Naive thymus-derived CD4-positive, alpha-beta T cell (primary cell): ENCODE data around the gene KRTDAP. TPM values are rescaled to one million over a fixed set of nuclear protein-coding genes. Genes with fewer than 3 reads are reported as not detected.

Source experiments
- ATAC-seq: fragments of 150-1000 bp; cut with Tn5 transposase; 2 replicates; pipeline ENCODE4 v1.10.0; 2021; ENCODE audit warnings: mild to moderate bottlenecking, moderate library complexity
- CTCF ChIA-PET: fragments of 350-600 bp; sonication (Branson Sonifier 250); formaldehyde crosslinking; loops from one replicate; lab custom pipeline; 2021; ENCODE audit warnings: antibody characterized with exemption; lab: Charles Lee
- POLR2A ChIA-PET: fragments of 350-600 bp; sonication (Branson Sonifier 250); formaldehyde crosslinking; loops from one replicate; lab custom pipeline; 2021; ENCODE audit warnings: antibody characterized with exemption, inconsistent platforms; lab: Charles Lee
- DNase-seq, 9 donors: peaks; one replicate each; pipeline versions ENCODE4 v3.0.0 to v3.0.0-alpha.2; 2020 to 2022; ENCODE audit warnings: mixed read lengths in 1 of 9
- H3K27ac ChIP-seq: one replicate; pipeline ENCODE4 v1.7.0; 2013; ENCODE audit warnings: mild to moderate bottlenecking, low read depth, low read length, moderate library complexity
- H3K27me3 ChIP-seq, 2 donors: one replicate each; pipeline ENCODE4 v1.7.0; 2013; ENCODE audit warnings: low read length in 2 of 2, mild to moderate bottlenecking in 2 of 2, moderate library complexity in 2 of 2; ENCODE audit not compliant: control insufficient read depth in 2 of 2, insufficient read depth in 2 of 2
- H3K36me3 ChIP-seq, 3 experiments: 1 replicate in 2 of 3; 2 replicates in 1 of 3; pipeline ENCODE4 v1.7.0; 2013; ENCODE audit warnings: low read length in 3 of 3, mild to moderate bottlenecking in 3 of 3, moderate library complexity in 1 of 3; ENCODE audit not compliant: insufficient read depth in 3 of 3, control insufficient read depth in 2 of 3
- H3K4me1 ChIP-seq, 2 donors: one replicate each; pipeline ENCODE4 v1.7.0; 2013; ENCODE audit warnings: low read length in 2 of 2, mild to moderate bottlenecking in 2 of 2, moderate library complexity in 1 of 2; ENCODE audit not compliant: control insufficient read depth in 2 of 2, insufficient read depth in 2 of 2
- H3K4me3 ChIP-seq: 2 replicates; pipeline ENCODE4 v1.7.0; 2013; ENCODE audit warnings: mild to moderate bottlenecking, low read length
- H3K9me3 ChIP-seq, 3 experiments: 1 replicate in 2 of 3; 2 replicates in 1 of 3; pipeline ENCODE4 v1.7.0; 2013; ENCODE audit warnings: low read length in 3 of 3; ENCODE audit not compliant: control insufficient read depth in 2 of 3
- H3K27ac Mint-ChIP-seq, 9 donors: one replicate each; pipeline ENCODE4 v1.8.0; 2020 to 2022; ENCODE audit warnings: mixed read lengths in 9 of 9, mild to moderate bottlenecking in 8 of 9, moderate library complexity in 5 of 9, inconsistent platforms in 2 of 9
- H3K27me3 Mint-ChIP-seq, 5 donors: one replicate each; pipeline ENCODE4 v1.8.0; 2021 to 2022; ENCODE audit warnings: mixed read lengths in 5 of 5, mild to moderate bottlenecking in 1 of 5
- H3K36me3 Mint-ChIP-seq, 5 donors: one replicate each; pipeline ENCODE4 v1.8.0; 2020 to 2022; ENCODE audit warnings: mixed read lengths in 5 of 5, mild to moderate bottlenecking in 3 of 5, inconsistent platforms in 1 of 5
- H3K4me1 Mint-ChIP-seq, 7 donors: one replicate each; pipeline ENCODE4 v1.8.0; 2020 to 2022; ENCODE audit warnings: mixed read lengths in 7 of 7, mild to moderate bottlenecking in 3 of 7, inconsistent platforms in 1 of 7
- H3K4me3 Mint-ChIP-seq, 10 donors: one replicate each; pipeline ENCODE4 v1.8.0; 2020 to 2022; ENCODE audit warnings: mild to moderate bottlenecking in 10 of 10, mixed read lengths in 10 of 10, moderate library complexity in 6 of 10, inconsistent platforms in 2 of 10
- H3K9me3 Mint-ChIP-seq, 11 donors: one replicate each; pipeline ENCODE4 v1.8.0; 2020 to 2022; ENCODE audit warnings: mixed read lengths in 11 of 11, mild to moderate bottlenecking in 4 of 11, inconsistent platforms in 1 of 11, moderate library complexity in 1 of 11
- intact Hi-C, 2 donors: fragments of 100-400 bp; cut with micrococcal nuclease; formaldehyde crosslinking; loops; one replicate each; pipeline ENCODE4 v1.15.1; 2023
- polyA plus RNA-seq, 2 donors: library from polyadenylated mRNA; unstranded; fragments of 300-500 nt; fragmentation: Illumina TruSeq; gene quantifications; one replicate each; pipeline ENCODE4 v1.2.3, GENCODE V29; 2021
- total RNA-seq, 6 experiments: library from RNA in 5 of 6; stranded (reverse) in 5 of 6; gene quantifications; 1 replicate in 5 of 6; 2 replicates in 1 of 6; pipeline ENCODE4 v1.2.3 and lab custom pipeline; 2021 to 2026

Gene KRTDAP
- total and polyA plus RNA-seq, 7 experiments from 2014 or later, result not detected

- ATAC-seq (no peak), DNase-seq (no peak)
- Mint-ChIP-seq H3K27me3 (peaks cover 19 to 43% (median 30%) of the 10 kb centered on the region in 5 donors), H3K36me3 (peaks cover 0 to 4% (median 0%) of the 10 kb centered on the region in 5 donors), H3K4me3 (no peak overlapping the region), H3K4me1 (peaks cover 5 to 17% (median 14%) of the 10 kb centered on the region in 7 donors), H3K9me3 (no peaks in the 10 kb centered on the region), H3K27ac (peak overlapping the region in 1 of 9 donors; percentile 43)
- Histone ChIP-seq H3K36me3 (no peaks in the 10 kb centered on the region), H3K4me1 (peaks cover 0 to 3% of the 10 kb centered on the region in 2 donors), H3K27ac (no peak overlapping the region), H3K9me3 (no peaks in the 10 kb centered on the region), H3K4me3 (no peak overlapping the region), H3K27me3 (no peaks in the 10 kb centered on the region)
- ChIA-PET POLR2A (no interaction called here), CTCF (interaction anchor here (0.6 to 1.3 kb wide), 2 partner anchors 21 to 1229 kb away, joined by 3 to 4 read pairs; no protein-coding TSS in a partner anchor)
- intact Hi-C loops, result no loop called here
Measured at GRCh38 chr19:35531291-35531690, 41.0 kb upstream of the KRTDAP start.

GRCh38 chr19:35529241-35530218 lies 39.3 kb upstream of the KRTDAP start:
- intact Hi-C loops, result no loop called here
- CTCF ChIA-PET, result interaction anchor here (0.6 kb wide), 1 partner anchor 33 kb away, joined by 3 read pairs; no protein-coding TSS in a partner anchor

GRCh38 chr19:35528218-35529038 lies 38.2 kb upstream of the KRTDAP start, which contains the start of gene SBSN:
Gene SBSN (minus strand): TSS chr19:35528311. CDS start chr19:35528281, 30 bp downstream.
- DNase-seq (no peak), ATAC-seq (no peak)
- POLR2A ChIA-PET, result no interaction called here
- Histone ChIP-seq H3K4me3 (no peak within 1 kb of the TSS), H3K27me3 (no peaks in the 10 kb centered on the region), H3K9me3 (no peaks in the 10 kb centered on the region), H3K27ac (no peak within 1 kb of the TSS), H3K4me1 (peaks cover 0 to 2% of the 10 kb centered on the region in 2 donors), H3K36me3 (no peaks in the 10 kb centered on the region)
- Mint-ChIP-seq H3K27me3 (peaks cover 22 to 42% (median 31%) of the 10 kb centered on the region in 5 donors), H3K27ac (peak within 1 kb of the TSS in 1 of 9 donors; percentile 16), H3K4me3 (no peak within 1 kb of the TSS), H3K36me3 (peaks cover 0 to 4% (median 0%) of the 10 kb centered on the region in 5 donors), H3K4me1 (peaks cover 0 to 8% (median 6%) of the 10 kb centered on the region in 7 donors), H3K9me3 (no peaks in the 10 kb centered on the region)
- CTCF ChIA-PET, result no interaction called here
- intact Hi-C loops, result no loop called here

More at GRCh38 chr19:35529241-35530218, 39.3 kb upstream of the KRTDAP start:
- Mint-ChIP-seq H3K27me3 (peaks cover 19 to 39% (median 30%) of the 10 kb centered on the region in 5 donors), H3K4me1 (peaks cover 5 to 17% (median 14%) of the 10 kb centered on the region in 7 donors), H3K36me3 (peaks cover 0 to 4% (median 0%) of the 10 kb centered on the region in 5 donors), H3K9me3 (no peaks in the 10 kb centered on the region), H3K4me3 (no peak overlapping the region), H3K27ac (no peak overlapping the region)
- H3K27me3 ChIP-seq, result no peaks in the 10 kb centered on the region
- H3K4me3 ChIP-seq, result no peak overlapping the region
- DNase-seq (no peak), ATAC-seq (no peak)
- H3K27ac ChIP-seq, result no peak overlapping the region
- POLR2A ChIA-PET, result no interaction called here
- H3K9me3 ChIP-seq, result no peaks in the 10 kb centered on the region
- no peaks in the 10 kb centered on the region for H3K36me3 ChIP-seq
- peaks cover 0 to 3% of the 10 kb centered on the region in 2 donors for H3K4me1 ChIP-seq

- no peaks in the 10 kb centered on the region for H3K36me3 Mint-ChIP-seq
- H3K27me3 Mint-ChIP-seq, result peaks cover 15 to 32% (median 27%) of the 10 kb centered on the region in 5 donors
- H3K4me3 Mint-ChIP-seq, result no peak overlapping the region
- Histone ChIP-seq H3K9me3 (no peaks in the 10 kb centered on the region), H3K27me3 (no peaks in the 10 kb centered on the region), H3K4me1 (no peaks in the 10 kb centered on the region), H3K4me3 (no peak overlapping the region), H3K36me3 (no peaks in the 10 kb centered on the region), H3K27ac (no peak overlapping the region)
- H3K4me1 Mint-ChIP-seq, result no peaks in the 10 kb centered on the region
- no peaks in the 10 kb centered on the region for H3K9me3 Mint-ChIP-seq
- ATAC-seq (no peak), DNase-seq (no peak)
- no peak overlapping the region for H3K27ac Mint-ChIP-seq
- POLR2A ChIA-PET, result no interaction called here
- intact Hi-C loops, result no loop called here
- CTCF ChIA-PET, result no interaction called here
Measured at GRCh38 chr19:35525873-35526272, 35.6 kb upstream of the KRTDAP start.

GRCh38 chr19:35524181-35524837 lies 34.0 kb upstream of the KRTDAP start:
- Mint-ChIP-seq H3K36me3 (no peaks in the 10 kb centered on the region), H3K9me3 (no peaks in the 10 kb centered on the region), H3K27ac (no peak overlapping the region), H3K4me3 (no peak overlapping the region), H3K4me1 (peaks cover 0 to 2% (median 0%) of the 10 kb centered on the region in 7 donors), H3K27me3 (peaks cover 11 to 28% (median 25%) of the 10 kb centered on the region in 5 donors)
- Histone ChIP-seq H3K4me1 (no peaks in the 10 kb centered on the region), H3K9me3 (no peaks in the 10 kb centered on the region), H3K27me3 (no peaks in the 10 kb centered on the region), H3K27ac (no peak overlapping the region), H3K4me3 (no peak overlapping the region), H3K36me3 (no peaks in the 10 kb centered on the region)
- ChIA-PET CTCF (no interaction called here), POLR2A (no interaction called here)
- no peak for ATAC-seq
- intact Hi-C loops, result no loop called here
- no peak for DNase-seq

- ATAC-seq (no peak), DNase-seq (no peak)
- peaks cover 0 to 2% (median 0%) of the 10 kb centered on the region in 7 donors for H3K4me1 Mint-ChIP-seq
- Histone ChIP-seq H3K27ac (no peak overlapping the region), H3K36me3 (no peaks in the 10 kb centered on the region), H3K27me3 (no peaks in the 10 kb centered on the region), H3K9me3 (no peaks in the 10 kb centered on the region), H3K4me3 (no peak overlapping the region), H3K4me1 (no peaks in the 10 kb centered on the region)
- no peak overlapping the region for H3K27ac Mint-ChIP-seq
- ChIA-PET POLR2A (no interaction called here), CTCF (no interaction called here)
- no peak overlapping the region for H3K4me3 Mint-ChIP-seq
- no peaks in the 10 kb centered on the region for H3K36me3 Mint-ChIP-seq
- no peaks in the 10 kb centered on the region for H3K9me3 Mint-ChIP-seq
- H3K27me3 Mint-ChIP-seq, result peaks cover 5 to 18% (median 11%) of the 10 kb centered on the region in 5 donors
- intact Hi-C loops, result no loop called here
Measured at GRCh38 chr19:35522745-35523327, 32.6 kb upstream of the KRTDAP start.
